HepG2 (cell line): ENCODE measurements around the gene ABCC3. TPM values are rescaled to one million over a fixed set of nuclear protein-coding genes. Genes with fewer than 3 reads are reported as not detected.

Experiments used
- FOSL2 ChIP-seq: sonication (generic); formaldehyde crosslinking; IDR thresholded peaks from 2 replicates; pipeline ENCODE4 v1.4.0; 2020; ENCODE audit warnings: missing genetic modification reagents
- KLF12 ChIP-seq: sonication (generic); formaldehyde crosslinking; IDR thresholded peaks from 2 replicates; pipeline ENCODE4 v1.4.0; 2020; ENCODE audit warnings: missing genetic modification reagents, borderline replicate concordance
- NR2C2 ChIP-seq: sonication (generic); formaldehyde crosslinking; IDR thresholded peaks from 2 replicates; pipeline ENCODE4 v1.4.0; 2020; ENCODE audit warnings: missing genetic modification reagents, mild to moderate bottlenecking, moderate library complexity, borderline replicate concordance
- NR2F6 ChIP-seq, 2 experiments: IDR thresholded peaks; 2 replicates each; pipeline ENCODE4 v1.6.1; 2016; ENCODE audit warnings: antibody characterized with exemption in 1 of 2, mild to moderate bottlenecking in 1 of 2
- SMYD3 ChIP-seq: sonication (generic); formaldehyde crosslinking; IDR thresholded peaks from 2 replicates; pipeline ENCODE4 v1.8.1; 2023; ENCODE audit warnings: mild to moderate bottlenecking, missing genetic modification reagents
- SP4 ChIP-seq: sonication (generic); formaldehyde crosslinking; IDR thresholded peaks from 2 replicates; pipeline ENCODE4 v1.8.1; 2023; ENCODE audit warnings: mild to moderate bottlenecking, missing genetic modification reagents
- TBX3 ChIP-seq: fragments of 450-650 bp; IDR thresholded peaks from 2 replicates; pipeline ENCODE4 v1.6.1; 2017; ENCODE audit warnings: antibody characterized with exemption, mild to moderate bottlenecking, inconsistent platforms, borderline replicate concordance
- ZNF678 ChIP-seq: sonication (generic); formaldehyde crosslinking; IDR thresholded peaks from 2 replicates; pipeline ENCODE4 v1.4.0; 2020; ENCODE audit warnings: mild to moderate bottlenecking, missing genetic modification reagents
- ZNF7 ChIP-seq: IDR thresholded peaks from 2 replicates; pipeline ENCODE4 v1.6.1; 2016; ENCODE audit warnings: missing biosample characterization, missing genetic modification reagents
- ZNF781 ChIP-seq: sonication (generic); formaldehyde crosslinking; IDR thresholded peaks from 2 replicates; pipeline ENCODE4 v1.5.1; 2020; ENCODE audit warnings: borderline replicate concordance, mild to moderate bottlenecking, missing genetic modification reagents; ENCODE audit errors: not compliant biosample characterization
- polyA plus RNA-seq, 8 experiments: library from polyadenylated mRNA; depleted of rRNA in 3 of 8; stranded (reverse) in 7 of 8; unstranded in 1 of 8; fragments of >200 nt; fragmentation: Illumina TruSeq in 4 of 8; extraction: Trizol in 4 of 8; gene quantifications; 2 replicates each; pipeline versions ENCODE4 v1.2.1 to v1.2.3, GENCODE V29; 2011 to 2016; ENCODE audit warnings: low read depth in 4 of 8, missing spikeins in 1 of 8, mixed read lengths in 1 of 8; ENCODE audit not compliant: insufficient read depth in 1 of 8
- total RNA-seq, 5 experiments: library from RNA; depleted of rRNA; stranded (reverse); fragments of >200 nt; fragmentation: Illumina TruSeq; extraction: Trizol; gene quantifications; 2 replicates each; pipeline ENCODE4 v1.2.3, GENCODE V29; 2016; ENCODE audit warnings: low read depth in 1 of 5
- TF ChIP-seq, protein P1 (sequence below): sonication (generic); formaldehyde crosslinking; IDR thresholded peaks from 2 replicates; pipeline ENCODE4 v1.4.0; 2020; ENCODE audit warnings: mild to moderate bottlenecking, missing genetic modification reagents
- TF ChIP-seq, protein P2 (sequence below): IDR thresholded peaks from 2 replicates; pipeline ENCODE4 v1.6.1; 2016; ENCODE audit warnings: missing biosample characterization, missing genetic modification reagents, low read depth
- TF ChIP-seq, protein P3 (sequence below): sonication (generic); formaldehyde crosslinking; IDR thresholded peaks from 2 replicates; pipeline ENCODE4 v1.4.0; 2020; ENCODE audit warnings: missing genetic modification reagents, borderline replicate concordance
- TF ChIP-seq, protein P4 (sequence below): fragments of 450-650 bp; IDR thresholded peaks from 2 replicates; pipeline ENCODE4 v1.6.1; 2016

Gene ABCC3
- total and polyA plus RNA-seq, 2 of the 13 experiments (the other 11 are each of a cell fraction or from before 2014, with no cell fraction given), result 25.2 to 50.7 TPM

DNA sequence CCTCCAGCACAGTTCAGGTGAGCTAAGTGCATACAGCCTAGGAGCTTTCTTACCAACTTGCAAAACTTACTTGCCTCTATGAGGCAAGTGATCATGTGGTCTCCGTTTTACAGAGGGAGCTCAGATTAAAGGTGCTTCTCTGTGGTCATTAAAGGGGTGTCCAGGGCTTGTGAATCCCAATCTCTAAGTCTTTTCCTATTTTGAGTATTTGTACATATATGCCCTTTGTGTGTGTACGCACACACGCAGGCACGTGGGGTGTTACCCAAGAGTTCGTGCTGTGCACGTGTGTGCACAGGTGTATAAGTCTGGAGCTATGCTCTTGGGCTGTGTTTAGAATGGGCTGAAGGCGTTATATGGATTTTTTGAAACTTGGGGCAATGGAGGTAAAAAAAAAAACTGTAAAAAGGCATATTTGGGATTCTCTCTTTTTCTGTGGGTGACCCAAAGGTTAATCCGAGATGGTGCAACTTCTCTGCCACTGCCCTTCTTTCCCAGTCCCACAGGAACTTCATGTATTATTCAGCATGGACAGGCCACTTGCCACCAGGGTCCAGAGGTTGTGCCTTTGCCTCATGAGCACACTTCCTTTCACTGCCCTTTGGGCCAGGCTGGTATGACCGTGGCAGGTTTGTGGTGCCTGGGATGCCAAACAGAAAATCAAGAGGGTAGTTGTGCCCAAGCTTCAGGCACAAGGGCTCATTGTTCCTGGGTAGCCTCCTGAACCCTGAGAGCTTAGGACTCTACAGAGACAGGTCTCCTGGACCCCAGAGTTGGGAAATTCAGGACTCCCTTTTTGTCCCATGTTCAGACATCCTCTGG is 1.5 kb downstream of the ABCC3 start (continued):
- TF ChIP-seq, protein P1, sequence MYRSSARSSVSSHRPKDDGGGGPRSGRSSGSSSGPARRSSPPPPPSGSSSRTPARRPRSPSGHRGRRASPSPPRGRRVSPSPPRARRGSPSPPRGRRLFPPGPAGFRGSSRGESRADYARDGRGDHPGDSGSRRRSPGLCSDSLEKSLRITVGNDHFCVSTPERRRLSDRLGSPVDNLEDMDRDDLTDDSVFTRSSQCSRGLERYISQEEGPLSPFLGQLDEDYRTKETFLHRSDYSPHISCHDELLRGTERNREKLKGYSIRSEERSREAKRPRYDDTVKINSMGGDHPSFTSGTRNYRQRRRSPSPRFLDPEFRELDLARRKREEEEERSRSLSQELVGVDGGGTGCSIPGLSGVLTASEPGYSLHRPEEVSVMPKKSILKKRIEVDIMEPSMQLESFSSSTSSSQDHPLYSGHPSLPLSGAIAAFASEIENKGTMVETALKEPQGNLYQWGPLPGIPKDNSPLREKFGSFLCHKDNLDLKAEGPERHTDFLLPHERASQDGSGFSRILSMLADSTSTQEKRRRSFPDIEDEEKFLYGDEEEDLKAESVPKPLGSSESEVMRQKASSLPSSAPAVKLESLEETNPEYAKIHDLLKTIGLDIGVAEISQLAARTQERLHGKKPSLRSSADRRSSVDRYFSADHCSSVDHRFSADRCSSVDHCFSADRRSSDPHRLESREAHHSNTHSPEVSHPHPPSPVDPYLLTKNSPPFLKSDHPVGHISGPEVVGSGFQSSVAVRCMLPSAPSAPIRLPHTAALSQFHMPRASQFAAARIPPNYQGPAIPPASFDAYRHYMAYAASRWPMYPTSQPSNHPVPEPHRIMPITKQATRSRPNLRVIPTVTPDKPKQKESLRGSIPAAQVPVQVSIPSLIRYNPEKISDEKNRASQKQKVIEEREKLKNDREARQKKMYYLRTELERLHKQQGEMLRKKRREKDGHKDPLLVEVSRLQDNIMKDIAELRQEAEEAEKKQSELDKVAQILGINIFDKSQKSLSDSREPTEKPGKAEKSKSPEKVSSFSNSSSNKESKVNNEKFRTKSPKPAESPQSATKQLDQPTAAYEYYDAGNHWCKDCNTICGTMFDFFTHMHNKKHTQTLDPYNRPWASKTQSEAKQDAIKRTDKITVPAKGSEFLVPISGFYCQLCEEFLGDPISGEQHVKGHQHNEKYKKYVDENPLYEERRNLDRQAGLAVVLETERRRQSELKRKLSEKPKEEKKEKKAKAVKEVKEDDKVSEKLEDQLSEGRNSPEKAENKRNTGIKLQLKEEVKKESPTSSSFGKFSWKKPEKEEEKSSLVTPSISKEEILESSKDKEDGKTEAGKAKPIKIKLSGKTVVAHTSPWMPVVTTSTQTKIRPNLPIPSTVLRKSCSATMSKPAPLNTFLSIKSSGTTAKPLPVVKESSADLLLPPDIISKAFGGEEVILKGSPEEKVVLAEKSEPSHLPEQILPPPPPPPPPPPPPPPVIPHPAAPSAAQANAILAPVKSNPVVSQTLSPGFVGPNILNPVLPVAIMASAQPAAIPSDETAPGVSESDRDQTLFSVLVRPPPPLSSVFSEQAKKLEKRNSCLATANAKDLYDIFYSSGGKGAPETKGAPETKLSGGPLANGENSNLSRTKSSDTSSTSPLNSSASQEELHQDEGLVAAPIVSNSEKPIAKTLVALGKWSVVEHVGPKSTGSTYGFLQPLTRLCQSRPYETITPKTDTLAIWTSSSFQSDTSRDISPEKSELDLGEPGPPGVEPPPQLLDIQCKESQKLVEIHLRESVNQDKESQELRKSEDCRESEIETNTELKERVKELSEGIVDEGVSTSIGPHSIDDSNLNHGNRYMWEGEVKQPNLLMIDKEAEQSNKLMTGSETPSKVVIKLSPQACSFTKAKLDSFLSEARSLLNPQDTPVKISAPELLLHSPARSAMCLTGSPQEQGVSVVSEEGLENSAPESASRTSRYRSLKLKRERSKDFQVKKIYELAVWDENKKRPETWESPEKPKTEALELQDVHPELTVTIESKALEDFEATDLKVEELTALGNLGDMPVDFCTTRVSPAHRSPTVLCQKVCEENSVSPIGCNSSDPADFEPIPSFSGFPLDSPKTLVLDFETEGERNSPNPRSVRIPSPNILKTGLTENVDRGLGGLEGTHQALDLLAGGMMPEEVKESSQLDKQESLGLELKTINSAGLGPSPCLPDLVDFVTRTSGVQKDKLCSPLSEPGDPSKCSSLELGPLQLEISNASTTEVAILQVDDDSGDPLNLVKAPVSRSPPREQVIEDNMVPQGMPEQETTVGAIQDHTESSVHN (CRISPR knock-in tag), result no peak
- TF ChIP-seq, protein P2, sequence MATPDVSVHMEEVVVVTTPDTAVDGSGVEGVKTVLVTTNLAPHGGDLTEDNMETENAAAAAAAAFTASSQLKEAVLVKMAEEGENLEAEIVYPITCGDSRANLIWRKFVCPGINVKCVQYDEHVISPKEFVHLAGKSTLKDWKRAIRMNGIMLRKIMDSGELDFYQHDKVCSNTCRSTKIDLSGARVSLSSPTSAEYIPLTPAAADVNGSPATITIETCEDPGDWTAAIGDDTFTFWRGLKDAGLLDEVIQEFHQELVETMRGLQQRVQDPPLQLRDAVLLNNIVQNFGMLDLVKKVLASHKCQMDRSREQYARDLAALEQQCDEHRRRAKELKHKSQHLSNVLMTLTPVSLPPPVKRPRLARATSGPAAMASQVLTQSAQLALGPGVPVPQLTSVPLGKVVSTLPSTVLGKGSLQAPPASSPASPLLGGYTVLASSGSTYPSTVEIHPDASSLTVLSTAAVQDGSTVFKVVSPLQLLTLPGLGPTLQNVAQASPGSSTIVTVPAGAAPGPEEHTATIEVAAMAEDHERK (CRISPR knock-in tag), result no peak
- peak; percentile 39; the same call in 1 of the 2 replicates for TF ChIP-seq NR2C2 (CRISPR knock-in tag)
- TF ChIP-seq ZNF7 (CRISPR knock-in tag), result no peak
- no peak for TF ChIP-seq SP4
- no peak for TF ChIP-seq KLF12 (CRISPR knock-in tag)
- no peak for TF ChIP-seq ZNF781
- TF ChIP-seq, protein P3, sequence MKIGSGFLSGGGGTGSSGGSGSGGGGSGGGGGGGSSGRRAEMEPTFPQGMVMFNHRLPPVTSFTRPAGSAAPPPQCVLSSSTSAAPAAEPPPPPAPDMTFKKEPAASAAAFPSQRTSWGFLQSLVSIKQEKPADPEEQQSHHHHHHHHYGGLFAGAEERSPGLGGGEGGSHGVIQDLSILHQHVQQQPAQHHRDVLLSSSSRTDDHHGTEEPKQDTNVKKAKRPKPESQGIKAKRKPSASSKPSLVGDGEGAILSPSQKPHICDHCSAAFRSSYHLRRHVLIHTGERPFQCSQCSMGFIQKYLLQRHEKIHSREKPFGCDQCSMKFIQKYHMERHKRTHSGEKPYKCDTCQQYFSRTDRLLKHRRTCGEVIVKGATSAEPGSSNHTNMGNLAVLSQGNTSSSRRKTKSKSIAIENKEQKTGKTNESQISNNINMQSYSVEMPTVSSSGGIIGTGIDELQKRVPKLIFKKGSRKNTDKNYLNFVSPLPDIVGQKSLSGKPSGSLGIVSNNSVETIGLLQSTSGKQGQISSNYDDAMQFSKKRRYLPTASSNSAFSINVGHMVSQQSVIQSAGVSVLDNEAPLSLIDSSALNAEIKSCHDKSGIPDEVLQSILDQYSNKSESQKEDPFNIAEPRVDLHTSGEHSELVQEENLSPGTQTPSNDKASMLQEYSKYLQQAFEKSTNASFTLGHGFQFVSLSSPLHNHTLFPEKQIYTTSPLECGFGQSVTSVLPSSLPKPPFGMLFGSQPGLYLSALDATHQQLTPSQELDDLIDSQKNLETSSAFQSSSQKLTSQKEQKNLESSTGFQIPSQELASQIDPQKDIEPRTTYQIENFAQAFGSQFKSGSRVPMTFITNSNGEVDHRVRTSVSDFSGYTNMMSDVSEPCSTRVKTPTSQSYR, result no peak
- TF ChIP-seq, protein P4, sequence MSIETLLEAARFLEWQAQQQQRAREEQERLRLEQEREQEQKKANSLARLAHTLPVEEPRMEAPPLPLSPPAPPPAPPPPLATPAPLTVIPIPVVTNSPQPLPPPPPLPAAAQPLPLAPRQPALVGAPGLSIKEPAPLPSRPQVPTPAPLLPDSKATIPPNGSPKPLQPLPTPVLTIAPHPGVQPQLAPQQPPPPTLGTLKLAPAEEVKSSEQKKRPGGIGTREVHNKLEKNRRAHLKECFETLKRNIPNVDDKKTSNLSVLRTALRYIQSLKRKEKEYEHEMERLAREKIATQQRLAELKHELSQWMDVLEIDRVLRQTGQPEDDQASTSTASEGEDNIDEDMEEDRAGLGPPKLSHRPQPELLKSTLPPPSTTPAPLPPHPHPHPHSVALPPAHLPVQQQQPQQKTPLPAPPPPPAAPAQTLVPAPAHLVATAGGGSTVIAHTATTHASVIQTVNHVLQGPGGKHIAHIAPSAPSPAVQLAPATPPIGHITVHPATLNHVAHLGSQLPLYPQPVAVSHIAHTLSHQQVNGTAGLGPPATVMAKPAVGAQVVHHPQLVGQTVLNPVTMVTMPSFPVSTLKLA, result peak; percentile 89
- peak; percentile 64 for TF ChIP-seq FOSL2
- TF ChIP-seq SMYD3 (CRISPR knock-in tag), result 0 out of 2 replicates have a peak, but pooled peaks have one; percentile 52
- TF ChIP-seq TBX3, result no peak
- TF ChIP-seq NR2F6 (IDR thresholded peaks at IDR 0.05), result peak; percentile 92
- TF ChIP-seq NR2F6 (CRISPR knock-in tag; IDR thresholded peaks at IDR 0.05), result peak; percentile 92
- TF ChIP-seq ZNF678 (CRISPR knock-in tag), result no peak
